Sciatic nerve (tissue), 1 donor: ENCODE data around the gene GAR1. TPM values are rescaled to one million over a fixed set of nuclear protein-coding genes. Genes with fewer than 3 reads are reported as not detected.

ENCODE experiments used
- total RNA-seq: library from RNA; stranded (reverse); fragmentation: NEBNext Ultra II Directional; extraction: Animal tissue kit (Norgen Biotek cat#: 25700); gene quantifications from one replicate; pipeline ENCODE4 v1.2.1, GENCODE V29; 2021
- donor health status: DM: no; HTN: no; CAD: no.

Gene GAR1
- total RNA-seq, 1 donor from 2014 or later, result 15.4 TPM

Other genes starting within 250 kb of the GAR1 start
- 15.3 TPM for gene CASP6, start 112.3 kb upstream of the GAR1 start, total RNA-seq
- 26.4 TPM for gene PLA2G12A, start 85.7 kb upstream of the GAR1 start, total RNA-seq
- 50.8 TPM for gene CFI, start 13.8 kb upstream of the GAR1 start, total RNA-seq
- gene RRH, start 12.2 kb downstream of the GAR1 start, total RNA-seq, result 0.62 TPM
- 0.31 TPM for gene LRIT3, start 32.3 kb downstream of the GAR1 start, total RNA-seq
- gene EGF, start 97.1 kb downstream of the GAR1 start, total RNA-seq, result 0.85 TPM